ENCODE results near the gene SUGT1.
"Not testable (repeated sequence)": the region's sequence is repeated elsewhere in the genome, so short reads cannot be mapped to it uniquely, and the experiment has no call there.

SUGT1 gene

DNA sequence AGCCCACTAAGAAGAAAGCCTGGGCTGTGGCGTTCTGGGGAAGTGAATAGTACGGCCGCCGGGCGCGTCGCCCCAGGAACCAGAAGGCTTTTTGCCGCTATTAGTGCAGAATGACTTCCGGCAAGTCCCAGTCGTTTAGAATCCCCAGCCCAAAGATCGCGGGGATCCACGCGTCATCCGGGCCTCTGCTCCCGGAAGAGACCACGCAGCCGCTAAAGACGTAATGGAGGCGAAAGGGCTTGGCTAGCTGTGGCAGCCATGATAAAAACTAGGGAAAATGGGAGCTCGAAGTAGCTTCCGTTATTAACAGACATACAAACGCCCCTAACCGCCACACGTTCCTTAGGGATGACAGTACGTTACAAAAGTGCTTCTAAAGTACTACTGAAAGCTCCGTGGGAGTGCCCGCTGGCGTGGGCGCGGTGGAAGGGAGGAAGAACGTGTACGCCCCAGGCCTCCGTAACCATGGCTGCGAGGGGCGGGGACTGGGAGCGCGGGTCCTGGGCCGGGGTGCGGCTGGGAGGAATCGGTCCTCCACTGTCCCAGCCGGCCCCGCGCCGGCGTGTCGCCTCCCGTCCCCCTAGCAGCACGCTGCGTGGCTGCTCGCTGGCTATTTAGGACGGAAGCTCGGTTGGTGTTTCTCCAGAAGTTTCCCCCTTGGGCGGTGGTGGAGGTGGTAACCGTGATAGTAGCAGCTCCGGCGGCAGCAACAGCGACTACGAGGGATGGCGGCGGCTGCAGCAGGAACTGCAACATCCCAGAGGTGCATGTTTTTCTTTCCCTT lies at the start of gene SUGT1:
TSS of gene SUGT1 (plus strand) at position 641 of the 784 bp plus-strand sequence. CDS start at position 726, 85 bp downstream.
- peak; percentile 98 for DNase-seq

- DNase-seq, result not testable (repeated sequence)
Measured at GRCh38 chr13:52603316-52603715, 49.3 kb upstream of the SUGT1 start.

DNA sequence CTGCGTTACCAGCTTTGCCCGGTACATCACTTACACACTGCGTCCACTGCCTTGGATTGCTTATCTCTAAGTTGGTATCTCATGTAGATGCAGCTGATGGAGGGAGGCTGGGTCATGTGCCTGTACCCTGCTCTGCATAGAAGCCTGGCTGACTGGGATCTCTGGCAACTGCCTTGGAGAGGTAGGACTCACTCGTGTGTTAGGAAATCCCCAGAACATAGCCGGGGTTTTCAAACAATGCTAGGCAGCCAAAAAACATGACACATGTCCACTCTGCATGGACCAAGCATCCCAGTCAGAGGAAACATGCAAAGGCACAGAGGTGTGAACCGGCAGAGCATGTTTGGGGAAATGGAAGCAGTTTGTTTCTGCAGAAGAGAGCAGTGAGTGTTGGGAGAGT lies 46.5 kb upstream of the SUGT1 start:
- DNase-seq, result not testable (repeated sequence)

- not testable (repeated sequence) for DNase-seq
Measured at GRCh38 chr13:52606795-52607194, 45.8 kb upstream of the SUGT1 start.

DNA sequence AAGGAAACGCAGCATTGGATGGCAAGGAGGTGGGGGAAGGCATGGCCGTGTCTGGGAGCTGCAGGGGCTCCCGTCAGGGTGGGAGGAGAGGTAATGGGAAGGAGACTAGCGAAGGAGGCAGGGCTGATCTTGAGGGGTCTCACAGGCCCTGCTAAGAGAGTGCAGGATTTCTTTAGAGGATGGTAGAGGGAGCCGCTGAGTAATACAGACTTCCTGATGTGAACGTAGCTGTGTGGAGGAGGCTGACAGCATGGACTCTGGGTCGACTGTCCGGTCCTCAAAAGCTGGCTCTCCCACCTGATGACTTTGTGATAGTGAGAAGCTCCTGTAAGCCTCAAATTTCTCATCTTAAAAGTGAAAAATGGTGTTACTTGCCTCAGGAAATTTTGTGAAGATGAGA lies 44.5 kb upstream of the SUGT1 start:
- DNase-seq, result not testable (repeated sequence)

DNA sequence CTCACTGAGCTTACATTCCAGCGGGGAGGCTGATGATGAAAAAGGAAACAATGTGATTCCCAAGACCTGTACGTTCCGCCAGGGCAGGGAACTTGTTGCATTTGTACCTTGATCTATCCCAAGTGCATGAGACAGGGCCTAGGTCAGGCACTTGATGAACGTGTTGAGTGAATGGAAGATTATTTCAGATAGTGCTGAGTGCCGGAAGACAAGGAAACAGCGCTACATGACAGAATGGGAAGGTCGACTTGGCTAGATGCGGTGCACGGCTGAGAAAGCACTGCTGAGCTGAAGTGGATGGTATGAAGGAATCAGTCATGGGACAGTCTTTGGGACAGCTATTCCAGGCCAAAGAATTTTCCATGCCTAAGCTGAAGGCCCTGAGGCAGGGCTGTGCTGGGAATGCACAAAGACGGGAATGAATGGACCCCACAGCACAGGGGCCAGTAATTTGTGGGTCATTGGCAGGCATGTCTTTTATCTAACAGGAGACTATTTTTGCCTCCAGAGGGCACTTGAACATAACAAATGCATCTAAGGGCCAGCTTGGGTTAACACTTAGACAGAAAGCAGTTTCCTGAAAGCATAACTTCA lies 43.5 kb upstream of the SUGT1 start:
- peak; percentile 25 for DNase-seq

GRCh38 chr13:52610158-52610557 lies 42.5 kb upstream of the SUGT1 start:
- not testable (repeated sequence) for DNase-seq

- no peak for DNase-seq
Measured at GRCh38 chr13:52615134-52615801, 37.4 kb upstream of the SUGT1 start.

DNA sequence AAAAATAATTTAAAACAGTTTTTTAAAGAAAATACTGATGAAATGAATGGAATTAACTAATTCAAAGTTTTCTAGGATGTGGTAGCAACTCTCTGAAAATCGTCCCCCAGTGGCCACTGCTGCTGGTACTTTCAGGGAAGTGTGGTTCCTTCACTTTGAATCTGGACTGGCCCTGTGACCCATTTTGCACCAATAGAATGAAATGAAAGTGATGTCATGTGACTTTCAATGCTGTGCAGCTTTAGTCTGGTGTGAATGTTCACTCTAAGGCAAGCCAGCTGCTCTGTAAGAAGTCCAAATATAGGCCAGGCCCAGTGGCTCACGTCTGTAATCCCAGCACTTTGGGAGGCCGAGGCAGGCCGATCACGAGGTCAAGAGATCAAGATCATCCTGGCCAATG lies 36.8 kb upstream of the SUGT1 start:
- DNase-seq, result no peak

GRCh38 chr13:52617070-52618060 lies 35.3 kb upstream of the SUGT1 start:
- DNase-seq, result peak; percentile 87

DNA sequence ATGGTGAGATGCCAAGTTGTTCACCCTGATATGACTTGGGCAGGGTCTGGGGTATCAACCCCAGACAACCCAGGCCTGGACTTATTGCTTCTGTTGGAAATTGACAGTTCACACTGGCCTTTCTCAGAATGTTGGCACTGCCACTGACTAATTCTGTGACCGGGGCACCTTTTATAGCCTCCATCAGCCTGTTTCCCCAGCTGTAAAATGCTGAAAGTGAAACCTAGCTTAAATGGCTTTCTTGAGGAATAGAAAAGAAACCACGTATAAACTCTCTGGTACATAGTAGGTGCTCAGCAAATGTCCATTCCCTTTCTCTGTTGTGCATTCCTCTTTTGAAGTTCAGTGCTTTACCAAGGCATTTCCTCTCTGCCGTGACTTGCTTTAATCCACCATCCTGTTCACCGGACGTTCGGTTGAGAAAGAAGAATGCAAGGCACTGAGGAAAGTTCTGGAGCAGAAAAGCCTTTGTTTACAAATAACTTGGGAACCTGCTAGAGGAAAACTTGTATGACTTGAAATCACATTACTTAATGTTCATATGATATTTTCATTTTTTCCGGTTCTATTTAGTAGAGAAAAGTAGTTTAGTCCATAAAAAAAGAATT lies 21.4 kb upstream of the SUGT1 start:
- peak; percentile 20 for DNase-seq

DNA sequence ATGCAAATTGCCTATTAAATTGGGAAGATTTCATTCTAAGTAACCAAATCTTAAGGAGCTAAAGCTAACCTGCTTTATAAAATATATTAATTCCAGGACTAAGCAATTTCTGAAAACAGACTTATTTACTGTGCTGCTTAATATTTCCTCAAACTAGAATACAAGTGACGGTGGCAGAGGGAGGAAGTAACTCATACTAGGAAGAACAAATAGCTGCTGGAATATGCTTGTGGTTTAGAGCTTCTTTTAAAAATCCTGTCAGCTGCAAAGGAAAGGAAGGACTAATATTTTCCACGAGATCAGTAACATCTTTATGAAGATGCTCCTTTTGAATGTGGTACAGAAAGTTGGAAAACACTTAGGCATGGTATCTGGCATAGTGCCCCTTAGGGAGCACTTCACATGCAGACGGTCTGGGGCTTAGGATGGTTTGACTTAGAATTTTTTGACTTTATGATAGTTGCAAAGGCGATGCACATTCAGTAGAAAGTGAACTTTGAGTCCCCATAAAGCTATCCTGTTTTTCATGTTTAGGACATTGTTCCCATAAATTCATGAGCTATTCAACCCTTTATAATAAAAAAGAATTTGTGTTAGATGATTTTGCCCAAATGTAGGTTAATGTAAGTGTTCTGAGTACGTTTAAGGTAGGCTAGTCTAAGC lies 13.8 kb upstream of the SUGT1 start:
- peak; percentile 31 for DNase-seq

DNA sequence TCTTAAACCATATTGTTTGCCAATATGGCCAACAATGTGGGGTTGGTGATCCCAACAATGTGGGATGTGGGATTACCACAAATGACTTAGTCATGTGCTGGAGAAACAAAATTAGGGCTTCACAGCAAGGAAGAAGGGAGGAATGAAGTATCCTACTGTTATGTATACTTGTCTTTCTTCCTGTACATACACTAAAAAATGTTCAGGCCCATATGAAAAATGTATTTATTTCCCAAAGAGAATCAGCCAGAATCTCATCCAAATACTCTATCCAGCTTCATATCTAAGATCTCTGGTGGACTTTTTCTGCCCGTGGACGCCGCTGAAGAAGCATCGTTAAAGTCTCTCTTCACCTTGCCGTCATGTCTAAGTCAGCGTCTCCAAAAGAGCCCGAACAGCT lies 10.5 kb upstream of the SUGT1 start, which contains the start of gene HNRNPA1L2:
TSS of gene HNRNPA1L2 (plus strand) at position 301 of the 400 bp plus-strand sequence. CDS start at position 363, 62 bp downstream.
- DNase-seq, result no peak

DNA sequence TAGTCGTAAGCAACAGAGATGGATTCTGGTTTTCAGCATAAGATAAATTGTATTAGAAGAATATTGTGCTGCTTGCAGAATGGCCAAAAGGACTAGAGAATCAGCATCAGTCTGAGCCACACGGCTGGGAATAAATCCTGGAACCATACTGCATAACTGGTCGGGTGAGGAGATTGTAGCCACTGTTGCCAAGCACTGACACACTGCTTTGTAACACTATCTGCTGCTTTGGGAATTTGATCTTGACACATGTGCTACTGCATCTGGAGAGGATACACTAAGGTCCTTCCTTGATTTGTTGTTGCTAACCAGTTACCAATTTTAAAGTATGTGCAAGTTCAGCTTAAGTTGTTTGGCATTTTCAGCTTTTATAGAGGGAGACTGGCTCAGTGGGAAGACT lies 8.5 kb upstream of the SUGT1 start:
- no peak for DNase-seq

DNA sequence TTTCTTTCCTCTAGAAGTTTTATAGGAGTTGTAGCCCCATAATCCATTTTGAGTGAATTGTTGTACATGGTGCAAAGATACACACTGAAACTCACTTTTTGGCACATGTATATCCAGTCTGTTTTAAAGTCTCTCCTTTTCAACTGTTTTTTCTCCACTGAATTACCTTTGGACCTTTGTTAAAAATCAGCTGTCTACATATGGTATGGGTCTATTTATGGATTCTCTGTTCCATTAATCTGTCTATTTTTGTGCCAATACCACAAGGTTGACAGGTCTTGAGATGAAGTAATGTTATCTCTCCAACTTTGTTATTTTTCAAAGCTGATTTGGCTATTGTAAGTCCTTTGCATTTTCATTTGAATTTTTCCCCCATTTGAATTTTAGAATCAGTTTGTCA lies 5.7 kb upstream of the SUGT1 start:
- DNase-seq, result no peak

GRCh38 chr13:52650731-52651130 lies 1.9 kb upstream of the SUGT1 start:
- DNase-seq, result no peak

GRCh38 chr13:52651897-52652195 lies 790 bp upstream of the SUGT1 start:
- no peak for DNase-seq

DNA sequence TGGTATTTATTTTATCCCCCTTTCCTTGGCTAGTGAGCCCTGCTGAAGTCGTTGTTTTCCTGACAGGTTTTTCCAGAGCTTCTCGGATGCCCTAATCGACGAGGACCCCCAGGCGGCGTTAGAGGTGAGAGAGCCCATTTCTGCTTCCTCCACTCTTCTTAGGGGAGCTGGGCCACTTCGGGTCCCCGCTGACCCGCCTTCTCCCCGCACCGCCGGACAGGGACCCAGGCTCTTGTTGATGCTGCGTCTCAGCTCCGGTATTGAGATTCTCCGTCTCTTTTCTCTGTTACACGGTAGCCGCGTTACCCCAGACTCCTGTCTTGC lies 306 bp downstream of the SUGT1 start:
- no peak for DNase-seq

GRCh38 chr13:52659340-52659739 lies 6.7 kb downstream of the SUGT1 start:
- no peak for DNase-seq

GRCh38 chr13:52664272-52664671 lies 11.6 kb downstream of the SUGT1 start:
- DNase-seq, result no peak

GRCh38 chr13:52665325-52665724 lies 12.7 kb downstream of the SUGT1 start:
- no peak for DNase-seq

GRCh38 chr13:52669677-52670076 lies 17.0 kb downstream of the SUGT1 start:
- no peak for DNase-seq

All from GF-D8 (cell line).